GM19372 (cell line): ENCODE measurements around the gene UGT1A3.
"Not testable (repeated sequence)": the region's sequence is repeated elsewhere in the genome, so short reads cannot be mapped to it uniquely, and the experiment has no call there.

Experiments
- ATAC-seq: cut with Tn5 transposase; IDR thresholded peaks from one replicate; pipeline ENCODE4 v1.9.1; 2021; ENCODE audit warnings: mild to moderate bottlenecking, low read depth, moderate library complexity; ENCODE audit not compliant: unreplicated experiment

UGT1A3 gene

DNA sequence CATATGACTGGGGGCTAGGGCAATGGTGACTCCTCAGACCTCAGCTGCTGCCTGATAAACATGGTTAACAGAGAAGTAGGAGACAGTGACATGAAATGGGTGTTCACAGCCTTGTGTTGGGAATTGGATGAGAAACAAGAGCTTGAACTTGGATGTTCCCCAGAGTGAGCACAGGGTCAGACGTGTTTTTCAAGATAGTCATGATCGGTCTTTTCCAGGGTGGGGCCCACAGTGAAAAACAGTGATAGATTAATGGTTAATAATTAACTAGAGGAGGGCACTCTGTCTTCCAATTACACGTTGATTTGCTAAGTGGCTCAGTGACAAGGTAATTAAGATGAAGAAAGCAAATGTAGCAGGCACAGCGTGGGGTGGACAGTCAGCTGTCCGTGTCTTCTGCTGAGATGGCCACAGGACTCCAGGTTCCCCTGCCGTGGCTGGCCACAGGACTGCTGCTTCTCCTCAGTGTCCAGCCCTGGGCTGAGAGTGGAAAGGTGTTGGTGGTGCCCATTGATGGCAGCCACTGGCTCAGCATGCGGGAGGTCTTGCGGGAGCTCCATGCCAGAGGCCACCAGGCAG lies at the start of gene UGT1A3:
Gene UGT1A3, plus strand, starts transcription at position 320 of the 579 bp plus-strand sequence. Its CDS starts 85 bp downstream, at position 405.
- ATAC-seq: no peak

GRCh38 chr2:233679196-233679595 lies 49.6 kb upstream of the UGT1A3 start:
- ATAC-seq: no peak

DNA sequence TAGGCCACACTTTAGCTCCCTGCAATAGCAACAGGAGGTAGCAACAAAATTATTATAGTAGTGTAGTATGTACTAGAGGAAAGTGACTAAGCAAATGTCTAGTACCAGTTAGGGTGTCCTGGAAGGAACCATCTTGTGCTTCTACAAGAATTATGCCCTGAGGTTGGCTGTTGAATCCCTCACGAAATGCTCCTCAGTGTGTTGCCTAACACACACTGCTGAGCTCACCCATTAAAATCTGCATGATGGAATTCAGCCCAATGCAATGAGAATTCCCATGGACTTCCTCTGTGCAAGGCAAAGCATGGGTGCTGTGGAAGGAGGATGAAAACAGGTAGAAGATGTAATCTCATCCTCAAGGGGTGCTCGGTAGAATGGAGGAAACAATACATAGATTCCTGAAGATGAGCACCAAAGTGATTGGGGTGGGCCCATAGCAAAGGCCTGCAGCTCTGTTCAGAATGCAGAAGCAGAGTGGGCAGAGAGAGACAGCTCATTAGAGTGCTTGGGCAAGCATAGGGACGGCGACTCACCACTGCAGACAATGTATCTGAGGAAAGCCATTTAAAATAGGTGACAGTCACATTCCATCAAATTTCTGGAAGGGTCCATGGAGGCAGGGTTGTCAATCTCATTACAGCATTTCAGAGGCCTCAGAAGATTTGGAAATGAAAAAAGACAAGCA lies 48.3 kb upstream of the UGT1A3 start:
- ATAC-seq: no peak

DNA sequence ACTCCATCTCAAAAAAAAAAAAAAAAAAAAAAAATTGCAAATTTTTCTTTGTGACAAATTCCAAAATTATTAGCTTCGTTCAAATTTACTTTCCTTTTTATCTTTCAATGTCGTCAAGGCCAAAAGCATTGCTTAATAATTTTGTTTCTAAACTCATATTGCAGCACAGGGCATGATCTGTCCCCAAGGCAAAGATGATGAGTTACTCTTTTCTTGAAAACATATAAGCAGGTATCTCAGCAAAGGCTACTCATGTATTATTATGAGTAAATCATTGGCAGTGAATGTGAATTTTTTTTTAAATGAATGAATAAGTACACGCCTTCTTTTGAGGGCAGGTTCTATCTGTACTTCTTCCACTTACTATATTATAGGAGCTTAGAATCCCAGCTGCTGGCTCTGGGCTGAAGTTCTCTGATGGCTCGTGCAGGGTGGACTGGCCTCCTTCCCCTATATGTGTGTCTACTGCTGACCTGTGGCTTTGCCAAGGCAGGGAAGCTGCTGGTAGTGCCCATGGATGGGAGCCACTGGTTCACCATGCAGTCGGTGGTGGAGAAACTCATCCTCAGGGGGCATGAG lies 47.2 kb upstream of the UGT1A3 start, which contains the start of gene UGT1A7:
Gene UGT1A7, plus strand, starts transcription at position 381 of the 579 bp plus-strand sequence. Its CDS starts 37 bp downstream, at position 418.
- ATAC-seq: no peak

GRCh38 chr2:233684640-233685039 lies 44.2 kb upstream of the UGT1A3 start:
- ATAC-seq: no peak

GRCh38 chr2:233686928-233687327 lies 41.9 kb upstream of the UGT1A3 start:
- no peak for ATAC-seq

GRCh38 chr2:233688341-233688740 lies 40.5 kb upstream of the UGT1A3 start:
- no peak for ATAC-seq

GRCh38 chr2:233689031-233689430 lies 39.8 kb upstream of the UGT1A3 start:
- no peak for ATAC-seq

- no peak for ATAC-seq
Measured at GRCh38 chr2:233689501-233689900, 39.3 kb upstream of the UGT1A3 start.

- no peak for ATAC-seq
Measured at GRCh38 chr2:233690444-233690843, 38.4 kb upstream of the UGT1A3 start.

DNA sequence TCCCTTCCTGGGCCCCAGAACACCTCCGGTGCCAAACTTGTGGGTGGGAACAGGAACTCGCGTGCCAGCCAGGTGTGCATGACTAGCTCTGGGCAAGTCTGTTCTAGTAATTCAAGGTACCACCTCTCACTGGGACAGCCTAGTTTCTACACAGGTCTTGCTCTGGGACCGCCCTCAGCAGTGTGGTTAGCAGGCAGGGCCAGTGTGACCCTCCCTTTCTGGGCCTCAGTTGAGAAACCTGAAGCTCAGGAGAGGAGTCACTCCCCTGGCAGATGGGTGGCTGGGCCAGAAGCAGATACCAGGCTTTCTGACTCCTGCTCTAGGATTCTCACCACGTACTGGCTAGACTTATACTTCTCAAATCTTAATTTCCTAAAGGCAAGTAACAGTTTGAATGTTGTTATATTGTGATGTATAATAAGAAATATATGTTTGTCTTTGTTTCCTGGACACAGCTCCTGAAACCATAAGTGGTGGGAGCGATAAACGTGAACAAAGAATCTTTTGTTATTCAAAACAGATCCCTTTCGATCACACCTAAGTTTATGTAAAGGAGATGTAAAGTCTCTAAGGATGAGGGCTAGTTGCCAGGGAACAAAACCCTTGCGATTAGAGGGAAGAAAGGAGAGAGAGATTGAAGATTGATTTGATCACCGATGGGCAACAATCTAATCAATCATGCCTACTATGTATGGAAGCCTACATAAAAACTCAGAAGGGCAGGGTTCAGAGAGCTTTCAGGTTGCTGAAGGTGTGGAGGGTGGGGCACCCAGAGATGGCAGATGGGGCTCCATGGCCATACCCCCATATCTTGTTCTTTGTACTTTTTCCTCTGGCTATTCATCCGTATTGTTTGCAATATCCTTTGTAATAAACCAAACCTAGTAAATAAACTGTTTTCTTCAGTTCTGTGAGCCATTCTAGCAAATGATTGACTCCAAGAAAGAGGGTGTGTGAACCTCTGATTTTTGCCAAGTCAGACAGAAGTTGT lies 37.1 kb upstream of the UGT1A3 start:
- ATAC-seq: no peak

GRCh38 chr2:233692648-233693047 lies 36.2 kb upstream of the UGT1A3 start, which contains the start of gene UGT1A6:
TSS of gene UGT1A6 (plus strand) at chr2:233692890. CDS start at chr2:233693005, 115 bp downstream.
- ATAC-seq: no peak

- ATAC-seq: no peak
Measured at GRCh38 chr2:233693963-233694362, 34.9 kb upstream of the UGT1A3 start.

DNA sequence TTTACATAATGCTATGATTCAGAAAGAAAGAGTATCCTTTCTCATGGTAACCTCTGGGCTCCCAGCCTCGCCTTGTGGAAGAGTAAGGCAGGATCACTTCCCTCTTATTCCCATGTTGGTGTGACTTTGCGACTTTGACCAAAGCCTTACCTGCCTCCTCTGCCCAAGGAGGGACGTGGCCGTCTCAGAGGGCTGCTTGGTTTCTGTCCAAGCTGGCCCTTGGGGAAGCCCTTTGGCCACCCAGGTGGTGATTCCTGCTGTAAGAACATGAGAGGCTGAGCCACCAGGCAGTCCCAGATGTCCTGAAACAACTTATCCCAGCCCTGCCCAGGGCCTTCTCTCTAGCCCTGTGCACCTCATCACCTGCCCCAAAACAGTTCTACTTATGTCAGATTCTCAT lies 30.1 kb upstream of the UGT1A3 start:
- no peak for ATAC-seq

DNA sequence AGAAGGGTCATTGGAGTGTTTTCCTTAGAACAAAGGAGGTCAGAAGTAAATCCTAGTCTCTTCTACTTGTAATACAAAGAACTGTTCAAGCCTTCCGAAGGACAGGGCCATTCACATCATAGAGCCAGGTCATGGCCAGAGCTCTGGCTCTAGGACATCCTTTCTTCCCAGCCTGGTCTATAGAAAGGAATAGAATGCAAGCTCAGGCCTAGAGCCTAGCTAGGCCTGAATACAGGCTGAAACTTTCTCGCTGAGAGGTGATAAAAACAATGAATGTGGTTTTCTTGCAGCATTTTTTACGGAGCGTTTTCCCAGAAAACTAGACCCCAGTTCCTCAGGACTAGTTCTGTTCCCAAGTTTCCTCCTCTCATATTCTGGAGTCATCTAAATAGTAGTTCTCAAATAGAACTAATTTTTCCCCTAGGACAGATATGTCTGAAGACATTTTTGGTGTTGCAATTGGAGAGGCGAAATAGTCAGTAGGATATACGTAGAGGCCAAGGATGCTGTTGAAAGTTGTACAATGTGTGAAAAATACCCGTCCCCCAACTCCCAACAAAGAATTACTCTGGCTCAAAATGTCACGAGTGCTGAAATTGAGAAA lies 29.3 kb upstream of the UGT1A3 start:
- no peak for ATAC-seq

DNA sequence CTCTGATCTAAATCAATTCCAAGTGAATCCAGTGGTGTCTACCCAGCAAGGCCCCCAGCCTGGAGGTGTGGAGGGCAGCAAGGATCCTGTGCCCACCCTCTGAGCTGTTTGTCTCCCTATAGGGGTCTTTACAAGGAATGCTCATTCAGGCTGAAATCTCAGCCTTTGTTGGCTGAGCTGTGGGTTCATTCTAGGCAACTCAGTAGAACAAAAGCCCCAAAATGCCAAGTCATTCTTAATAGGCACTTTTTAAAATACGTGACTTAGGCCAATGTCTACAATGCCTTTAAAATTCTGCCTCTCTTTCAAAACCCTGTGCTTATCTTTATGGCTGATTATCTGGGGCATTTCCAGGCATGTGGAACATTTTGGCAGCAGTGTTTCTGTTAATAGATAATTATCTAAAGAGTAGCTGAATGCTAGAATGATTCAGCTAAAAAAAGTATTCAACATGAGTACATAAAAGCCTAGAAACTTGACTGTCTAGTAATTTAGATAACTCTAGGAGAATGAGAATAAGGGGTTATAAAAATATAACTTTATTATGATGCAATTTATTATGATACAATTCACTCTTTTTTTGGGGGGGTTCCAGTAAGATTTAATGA lies 28.7 kb upstream of the UGT1A3 start:
- ATAC-seq: no peak

GRCh38 chr2:233700842-233701241 lies 28.0 kb upstream of the UGT1A3 start:
- ATAC-seq: not testable (repeated sequence)

DNA sequence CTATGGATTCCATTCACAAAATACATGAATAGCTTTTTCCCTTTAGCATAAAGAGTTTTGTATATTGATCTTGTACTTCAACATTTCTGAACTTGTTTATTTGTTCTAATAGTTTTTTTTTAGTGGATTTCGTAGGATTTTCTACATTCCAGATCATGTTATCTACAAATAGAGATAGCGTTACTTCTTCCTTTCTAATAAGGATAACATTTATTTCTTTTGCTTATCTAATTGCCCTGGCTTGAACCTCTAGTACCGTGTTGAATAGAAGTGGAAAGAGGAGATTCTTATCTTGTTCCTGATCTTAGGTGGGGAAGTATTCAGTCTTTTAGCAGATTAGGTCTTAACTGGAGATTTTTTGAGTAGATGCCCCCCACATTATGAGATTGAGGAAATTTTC lies 26.6 kb upstream of the UGT1A3 start:
- ATAC-seq: no peak

DNA sequence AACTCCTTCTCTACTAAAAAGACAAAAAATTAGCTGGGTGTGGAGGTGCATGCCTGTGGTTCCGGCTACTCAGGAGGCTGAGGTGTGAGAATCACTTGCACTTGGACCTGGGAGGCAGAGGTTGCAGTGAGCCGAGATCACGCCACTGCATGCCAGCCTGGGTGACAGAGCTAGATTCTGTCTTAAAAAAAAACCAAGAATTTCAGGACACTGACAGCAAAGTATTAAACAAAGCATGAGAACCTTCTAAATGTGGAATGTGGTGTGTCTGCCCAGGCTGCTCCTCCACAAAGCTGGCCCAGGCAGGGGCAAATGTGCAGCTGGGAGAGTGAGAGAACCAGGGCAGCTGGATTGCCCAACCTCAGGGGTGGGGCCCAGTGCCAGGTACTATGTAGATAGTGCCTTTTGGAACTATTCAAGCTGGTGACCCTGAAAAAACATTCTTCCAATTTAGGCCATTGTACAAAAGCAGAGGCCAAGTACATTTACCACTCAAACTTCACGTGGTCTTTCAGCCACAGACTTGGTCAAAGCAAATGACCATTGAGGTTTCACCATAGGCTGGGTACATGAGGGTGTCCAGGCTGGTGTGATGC lies 22.8 kb upstream of the UGT1A3 start:
- no peak for ATAC-seq
